Regular cardiac myocyte (primary cell): ENCODE measurements around the gene LCE3E. TPM values are rescaled to one million over a fixed set of nuclear protein-coding genes. Genes with fewer than 3 reads are reported as not detected.

ENCODE experiments used
- total RNA-seq: library from RNA; depleted of rRNA; stranded (reverse); fragments of >200 nt; gene quantifications from 2 replicates; pipeline ENCODE4 v1.2.3, GENCODE V29; 2014

Gene LCE3E
- total RNA-seq, result not detected in 2 replicates

GRCh38 chr1:152566681-152567080 is at the start of gene LCE3E:
Gene LCE3E, minus strand, starts transcription at chr1:152566780. Its CDS starts 572 bp downstream, at chr1:152566208.

GRCh38 chr1:152613511-152613910 is 46.9 kb upstream of the LCE3E start, which contains the start of gene LCE3B:
Gene LCE3B, plus strand, starts transcription at chr1:152613811. Its CDS starts 0 bp downstream, at chr1:152613811.

GRCh38 chr1:152599934-152600333 is 33.4 kb upstream of the LCE3E start, which contains the start of gene LCE3C:
Gene LCE3C, plus strand, starts transcription at chr1:152600234. Its CDS starts 498 bp downstream, at chr1:152600732.

GRCh38 chr1:152580433-152580832 is 13.9 kb upstream of the LCE3E start, which contains the start of gene LCE3D:
Gene LCE3D, minus strand, starts transcription at chr1:152580516. Its CDS starts 580 bp downstream, at chr1:152579936.

Other genes starting within 250 kb of the LCE3E start
- gene FLG, start 241.5 kb downstream of the LCE3E start, total RNA-seq, result under 0.01 TPM in 2 replicates
- gene FLG2, start 206.8 kb downstream of the LCE3E start, total RNA-seq, result not detected in 2 replicates
- gene CRNN, start 152.5 kb downstream of the LCE3E start, total RNA-seq, result not detected in 2 replicates
- not detected in 2 replicates for gene LCE5A, start 56.0 kb downstream of the LCE3E start, total RNA-seq
- not detected in 2 replicates for gene CRCT1, start 52.3 kb downstream of the LCE3E start, total RNA-seq
- not detected in 2 replicates for gene LCE3D, start 13.7 kb upstream of the LCE3E start, total RNA-seq
- not detected in 2 replicates for gene LCE3C, start 33.5 kb upstream of the LCE3E start, total RNA-seq
- gene LCE3B, start 47.0 kb upstream of the LCE3E start, total RNA-seq, result not detected in 2 replicates
- gene LCE3A, start 56.3 kb upstream of the LCE3E start, total RNA-seq, result not detected in 2 replicates
- gene LCE2D, start 96.6 kb upstream of the LCE3E start, total RNA-seq, result not detected in 2 replicates
- gene LCE2C, start 108.5 kb upstream of the LCE3E start, total RNA-seq, result not detected in 2 replicates
- not detected in 2 replicates for gene LCE2B, start 119.3 kb upstream of the LCE3E start, total RNA-seq
- gene LCE2A, start 131.6 kb upstream of the LCE3E start, total RNA-seq, result not detected in 2 replicates
- gene LCE4A, start 141.4 kb upstream of the LCE3E start, total RNA-seq, result not detected in 2 replicates
- not detected in 2 replicates for gene KPRP, start 191.2 kb upstream of the LCE3E start, total RNA-seq
- gene LCE1F, start 208.4 kb upstream of the LCE3E start, total RNA-seq, result not detected in 2 replicates
- not detected in 2 replicates for gene LCE1E, start 219.5 kb upstream of the LCE3E start, total RNA-seq
- not detected in 2 replicates for gene LCE1D, start 229.9 kb upstream of the LCE3E start, total RNA-seq
- gene LCE1C, start 239.9 kb upstream of the LCE3E start, total RNA-seq, result not detected in 2 replicates
- gene LCE1B, start 245.2 kb upstream of the LCE3E start, total RNA-seq, result not detected in 2 replicates